B cell (primary cell): ENCODE measurements around the gene PTPRG. TPM values are rescaled to one million over a fixed set of nuclear protein-coding genes. Genes with fewer than 3 reads are reported as not detected.

Experiments used
- ATAC-seq: fragments of 200-7000 bp; cut with Tn5 transposase; one replicate; pipeline ENCODE4 v1.10.0; 2021; ENCODE audit warnings: low read depth, mild to moderate bottlenecking, moderate number of reproducible peaks, moderate library complexity
- CTCF ChIA-PET: fragments of 350-600 bp; sonication (Branson Sonifier 250); formaldehyde crosslinking; loops from one replicate; lab custom pipeline; 2021; ENCODE audit warnings: antibody characterized with exemption, inconsistent platforms; lab: Charles Lee
- POLR2A ChIA-PET: fragments of 350-600 bp; sonication (Branson Sonifier 250); formaldehyde crosslinking; loops from one replicate; lab custom pipeline; 2021; ENCODE audit warnings: antibody characterized with exemption; lab: Charles Lee
- DNase-seq: peaks from one replicate; pipeline ENCODE4 v3.0.0; 2013
- H2AFZ ChIP-seq: 2 replicates; pipeline ENCODE4 v1.6.1; 2012; ENCODE audit warnings: mild to moderate bottlenecking, low read depth, low read length; ENCODE audit not compliant: insufficient read depth, poor library complexity, severe bottlenecking
- H3K27ac ChIP-seq, 2 donors: 1 replicate in 1 of 2; 2 replicates in 1 of 2; pipeline ENCODE4 v1.5.1; 2012 to 2013; ENCODE audit warnings: low read length in 2 of 2, mild to moderate bottlenecking in 2 of 2, moderate library complexity in 1 of 2
- H3K27me3 ChIP-seq, 4 experiments: fragments of 200-600 bp in 1 of 4; sonication (generic) in 1 of 4; replicated peaks in 1 of 4; 1 replicate in 2 of 4; 2 replicates in 2 of 4; pipeline versions ENCODE4 v1.6.1 to v1.7.0; 2013 to 2016; ENCODE audit warnings: low read length in 3 of 4, mild to moderate bottlenecking in 2 of 4, mixed read lengths in 1 of 4, moderate library complexity in 1 of 4; ENCODE audit not compliant: insufficient read depth in 4 of 4, control insufficient read depth in 3 of 4; ENCODE audit errors: control extremely low read depth in 1 of 4
- H3K36me3 ChIP-seq, 2 experiments: replicated peaks in 1 of 2; 1 replicate in 1 of 2; 2 replicates in 1 of 2; pipeline versions ENCODE4 v1.6.1 to v1.7.1; 2013; ENCODE audit warnings: low read length in 1 of 2; ENCODE audit not compliant: insufficient read depth in 2 of 2, control insufficient read depth in 1 of 2; ENCODE audit errors: control extremely low read depth in 1 of 2, extremely low read depth in 1 of 2
- H3K4me1 ChIP-seq, 2 donors: fragments of 200-600 bp in 1 of 2; sonication (generic) in 1 of 2; 1 replicate in 1 of 2; 2 replicates in 1 of 2; pipeline versions ENCODE4 v1.5.1 to v1.6.1; 2013 to 2017; ENCODE audit warnings: low read length in 2 of 2; ENCODE audit not compliant: control insufficient read depth in 2 of 2, insufficient read depth in 2 of 2
- H3K4me2 ChIP-seq: replicated peaks from 2 replicates; pipeline ENCODE3; 2012; ENCODE audit warnings: mild to moderate bottlenecking, low read depth, low read length; ENCODE audit not compliant: poor library complexity, severe bottlenecking
- H3K4me3 ChIP-seq, 5 experiments: fragments of 200-600 bp in 1 of 5; sonication (generic) in 1 of 5; 1 replicate in 3 of 5; 2 replicates in 2 of 5; pipeline versions ENCODE4 v1.5.1 to v1.7.0; 2011 to 2016; ENCODE audit warnings: low read length in 4 of 5, mild to moderate bottlenecking in 4 of 5, low read depth in 2 of 5, control low read depth in 1 of 5, moderate library complexity in 1 of 5; ENCODE audit not compliant: insufficient read depth in 1 of 5; ENCODE audit errors: control extremely low read depth in 1 of 5, extremely low read depth in 1 of 5
- H3K79me2 ChIP-seq: fragments of 200-600 bp; sonication (generic); one replicate; pipeline ENCODE4 v1.6.0; 2016; ENCODE audit warnings: low read length; ENCODE audit not compliant: control insufficient read depth, insufficient read depth
- H3K9ac ChIP-seq: fragments of 200-600 bp; sonication (generic); 2 replicates; pipeline ENCODE4 v1.6.1; 2017; ENCODE audit warnings: mild to moderate bottlenecking, low read length, moderate library complexity
- H3K9me3 ChIP-seq, 3 donors: one replicate each; pipeline versions ENCODE4 v1.6.1 to v1.7.1; 2013; ENCODE audit warnings: low read length in 2 of 3; ENCODE audit not compliant: control insufficient read depth in 2 of 3, insufficient read depth in 1 of 3; ENCODE audit errors: control extremely low read depth in 1 of 3
- H4K20me1 ChIP-seq: 2 replicates; pipeline ENCODE4 v1.6.0; 2012; ENCODE audit warnings: mild to moderate bottlenecking, low read length; ENCODE audit not compliant: insufficient read depth, control insufficient read depth, poor library complexity, severe bottlenecking
- H3K27ac Mint-ChIP-seq: one replicate; pipeline ENCODE4 v1.8.0; 2021; ENCODE audit warnings: mixed read lengths
- H3K27me3 Mint-ChIP-seq: one replicate; pipeline ENCODE4 v1.8.0; 2021; ENCODE audit warnings: mixed read lengths
- H3K4me1 Mint-ChIP-seq: one replicate; pipeline ENCODE4 v1.8.0; 2021; ENCODE audit warnings: mixed read lengths
- H3K4me3 Mint-ChIP-seq: one replicate; pipeline ENCODE4 v1.8.0; 2021; ENCODE audit warnings: mixed read lengths
- H3K9me3 Mint-ChIP-seq: one replicate; pipeline ENCODE4 v1.8.0; 2022; ENCODE audit warnings: mixed read lengths; ENCODE audit not compliant: insufficient read depth
- CTCF ChIP-seq: fragments of 200-600 bp; IDR thresholded peaks from one replicate; pipeline ENCODE4 v1.8.0; 2022; ENCODE audit warnings: antibody characterized with exemption, mild to moderate bottlenecking
- EZH2 ChIP-seq: IDR thresholded peaks from 2 replicates; pipeline ENCODE4 v1.6.1; 2012; ENCODE audit warnings: borderline replicate concordance, low read depth, mild to moderate bottlenecking, moderate library complexity, low read length; ENCODE audit not compliant: insufficient read depth, poor library complexity, severe bottlenecking
- WGBS: methylation state at CpG from one replicate; pipeline ENCODE4 v1.1.5; 2013; ENCODE audit warnings: missing lambda C conversion rate; ENCODE audit not compliant: insufficient coverage; 5-methylcytosine and 5-hydroxymethylcytosine counted together
- intact Hi-C: fragments of 100-400 bp; cut with micrococcal nuclease; formaldehyde crosslinking; loops from one replicate; pipeline ENCODE4 v1.10.0; 2022
- polyA plus RNA-seq: library from polyadenylated mRNA; depleted of rRNA; stranded (reverse); fragments of >200 nt; gene quantifications from 2 replicates; pipeline ENCODE4 v1.2.3, GENCODE V29; 2012
- total RNA-seq, 2 donors: library from RNA; stranded (reverse); fragments of 120-200 nt in 1 of 2; gene quantifications; 1 replicate in 1 of 2; 2 replicates in 1 of 2; pipeline versions ENCODE4 v1.2.3 to v1.2.4, GENCODE V29; 2013 to 2022

The PTPRG gene
- total and polyA plus RNA-seq, 2 donors (not counting 1 experiment from before 2014, with no cell fraction given) = 0.12 to 1.3 TPM

GRCh38 chr3:61608072-61608471 is 46.7 kb downstream of the PTPRG start:
- DNase-seq (no peak), ATAC-seq (no peak)
- Histone ChIP-seq H3K9me3 (peaks cover 0 to 11% (median 0%) of the 10 kb centered on the region in 3 donors), H3K4me3 (no peak overlapping the region), H3K4me1 (no peaks in the 10 kb centered on the region), H3K36me3 (no peaks in the 10 kb centered on the region), H3K27ac (no peak overlapping the region), H3K9ac (no peak overlapping the region), H2AFZ (no peak overlapping the region), H4K20me1 (no peaks in the 10 kb centered on the region), H3K27me3 (no peaks in the 10 kb centered on the region), H3K4me2 (no peak overlapping the region), H3K79me2 (no peaks in the 10 kb centered on the region)
- intact Hi-C loops = no loop called here
- no peaks in the 10 kb centered on the region for H3K9me3 Mint-ChIP-seq
- no peaks in the 10 kb centered on the region for H3K4me1 Mint-ChIP-seq
- ChIA-PET POLR2A (no interaction called here), CTCF (no interaction called here)
- TF ChIP-seq EZH2 (no peak), CTCF (no peak)
- 82% methylated on average over 6 of the region's 6 CpGs for WGBS
- H3K27ac Mint-ChIP-seq = no peak overlapping the region
- H3K27me3 Mint-ChIP-seq = no peaks in the 10 kb centered on the region
- no peak overlapping the region for H3K4me3 Mint-ChIP-seq

DNA sequence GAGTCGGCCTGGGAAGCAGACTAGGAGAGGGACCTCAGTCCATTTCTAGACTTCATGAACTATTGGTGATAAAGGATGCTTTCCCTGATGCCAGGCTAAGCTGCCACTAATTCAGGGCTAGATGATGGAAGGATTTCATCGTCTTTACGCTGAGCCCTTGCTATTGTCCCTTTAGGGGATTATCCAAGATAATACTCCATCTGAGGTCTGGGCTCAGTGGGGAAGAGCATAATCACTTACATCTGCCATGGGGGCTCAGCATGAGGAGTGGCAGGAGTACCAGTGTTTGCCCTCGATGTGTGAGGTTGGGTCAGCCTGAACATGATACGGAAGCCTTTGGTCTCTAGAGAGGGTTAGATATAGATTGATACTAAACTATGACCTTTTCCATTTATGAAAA is 47.3 kb downstream of the PTPRG start:
- no peak overlapping the region for H3K27ac ChIP-seq
- Mint-ChIP-seq H3K4me3 (no peak overlapping the region), H3K4me1 (no peaks in the 10 kb centered on the region), H3K9me3 (no peaks in the 10 kb centered on the region), H3K27me3 (no peaks in the 10 kb centered on the region), H3K27ac (no peak overlapping the region)
- no peaks in the 10 kb centered on the region for H3K27me3 ChIP-seq
- no peak for TF ChIP-seq EZH2
- TF ChIP-seq CTCF = no peak
- H4K20me1 ChIP-seq = no peaks in the 10 kb centered on the region
- DNase-seq (no peak), ATAC-seq (no peak)
- no peaks in the 10 kb centered on the region for H3K79me2 ChIP-seq
- peaks cover 0 to 11% (median 0%) of the 10 kb centered on the region in 3 donors for H3K9me3 ChIP-seq
- POLR2A ChIA-PET = no interaction called here
- intact Hi-C loops = no loop called here
- H2AFZ ChIP-seq = no peak overlapping the region
- no peak overlapping the region for H3K4me3 ChIP-seq
- no peak overlapping the region for H3K4me2 ChIP-seq
- WGBS = 29% methylated on average over 1 of the region's 5 CpGs
- no peaks in the 10 kb centered on the region for H3K36me3 ChIP-seq
- CTCF ChIA-PET = no interaction called here
- no peaks in the 10 kb centered on the region for H3K4me1 ChIP-seq
- no peak overlapping the region for H3K9ac ChIP-seq
